OCI-LY7 (cell line): ENCODE measurements around the gene DLX1.

Source experiments
- EZH2phosphoT487 ChIP-seq: fragments of 200-600 bp; sonication (generic); IDR thresholded peaks from 2 replicates; pipeline ENCODE4 v1.6.1; 2018; ENCODE audit warnings: low read depth, borderline replicate concordance, mild to moderate bottlenecking, mixed run types, antibody characterized with exemption, low read length, moderate library complexity, mixed read lengths
- TF ChIP-seq, protein P1 (sequence below): fragments of 200-600 bp; sonication (generic); conservative IDR thresholded peaks from 2 replicates; pipeline ENCODE4 v1.5.1; 2014; ENCODE audit warnings: mild to moderate bottlenecking, antibody characterized with exemption, low read length, moderate library complexity, mixed read lengths

- TF ChIP-seq, protein P1, sequence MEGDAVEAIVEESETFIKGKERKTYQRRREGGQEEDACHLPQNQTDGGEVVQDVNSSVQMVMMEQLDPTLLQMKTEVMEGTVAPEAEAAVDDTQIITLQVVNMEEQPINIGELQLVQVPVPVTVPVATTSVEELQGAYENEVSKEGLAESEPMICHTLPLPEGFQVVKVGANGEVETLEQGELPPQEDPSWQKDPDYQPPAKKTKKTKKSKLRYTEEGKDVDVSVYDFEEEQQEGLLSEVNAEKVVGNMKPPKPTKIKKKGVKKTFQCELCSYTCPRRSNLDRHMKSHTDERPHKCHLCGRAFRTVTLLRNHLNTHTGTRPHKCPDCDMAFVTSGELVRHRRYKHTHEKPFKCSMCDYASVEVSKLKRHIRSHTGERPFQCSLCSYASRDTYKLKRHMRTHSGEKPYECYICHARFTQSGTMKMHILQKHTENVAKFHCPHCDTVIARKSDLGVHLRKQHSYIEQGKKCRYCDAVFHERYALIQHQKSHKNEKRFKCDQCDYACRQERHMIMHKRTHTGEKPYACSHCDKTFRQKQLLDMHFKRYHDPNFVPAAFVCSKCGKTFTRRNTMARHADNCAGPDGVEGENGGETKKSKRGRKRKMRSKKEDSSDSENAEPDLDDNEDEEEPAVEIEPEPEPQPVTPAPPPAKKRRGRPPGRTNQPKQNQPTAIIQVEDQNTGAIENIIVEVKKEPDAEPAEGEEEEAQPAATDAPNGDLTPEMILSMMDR: no peak
- no peak for TF ChIP-seq EZH2phosphoT487
These were observed at the start of gene DLX1 for GRCh38 chr2:172085460-172086159.
